SK-N-SH (cell line): Measurements from ENCODE around the gene SRD5A3. TPM values are rescaled to one million over a fixed set of nuclear protein-coding genes. Genes with fewer than 3 reads are reported as not detected.

Experiments
- CTCF ChIA-PET: fragments of 300-600, 350-600 bp; formaldehyde crosslinking; extraction: SDS; loops from one replicate; lab custom pipeline; 2021; lab: Yijun Ruan, JAX
- POLR2A ChIA-PET: fragments of 350-600 bp; sonication (Branson Sonifier 250); formaldehyde crosslinking; extraction: SDS; loops from one replicate; lab custom pipeline; 2020; ENCODE audit warnings: antibody characterized with exemption, inconsistent platforms; lab: Yijun Ruan, JAX
- DNase-seq: peaks from one replicate; pipeline ENCODE4 v3.0.0; 2012
- H2AFZ ChIP-seq: fragments of 200-600 bp; sonication (generic); 2 replicates; pipeline ENCODE4 v1.8.1; 2016; ENCODE audit warnings: antibody characterized with exemption, mild to moderate bottlenecking, low read depth
- H3F3A ChIP-seq: fragments of 200-600 bp; sonication (generic); replicated peaks from 2 replicates; pipeline ENCODE3; 2016; ENCODE audit warnings: antibody characterized with exemption, mild to moderate bottlenecking; ENCODE audit not compliant: insufficient read depth
- H3K27ac ChIP-seq, 2 experiments: fragments of 200-500 bp in 1 of 2; fragments of 200-600 bp in 1 of 2; sonication (Bioruptor generic) in 1 of 2; sonication (generic), shearing (Covaris generic) in 1 of 2; 2 replicates each; pipeline versions ENCODE4 v1.5.1 to v1.6.1; 2014 to 2016; ENCODE audit warnings: low read depth in 2 of 2, inconsistent platforms in 1 of 2, low read length in 1 of 2, mild to moderate bottlenecking in 1 of 2, mixed read lengths in 1 of 2
- H3K27me3 ChIP-seq: fragments of 200-600 bp; sonication (generic), shearing (Covaris generic); 2 replicates; pipeline ENCODE4 v1.6.1; 2016; ENCODE audit warnings: mixed run types; ENCODE audit not compliant: insufficient read depth
- H3K36me3 ChIP-seq, 2 experiments: fragments of 200-500 bp in 1 of 2; fragments of 200-600 bp in 1 of 2; sonication (Bioruptor generic) in 1 of 2; sonication (generic) in 1 of 2; replicated peaks in 1 of 2; 2 replicates each; pipeline versions ENCODE3 to v1.5.1; 2014 to 2016; ENCODE audit warnings: low read length in 1 of 2, mild to moderate bottlenecking in 1 of 2; ENCODE audit not compliant: insufficient read depth in 2 of 2, control insufficient read depth in 1 of 2
- H3K4me1 ChIP-seq, 2 experiments: fragments of 200-500 bp in 1 of 2; fragments of 200-600 bp in 1 of 2; sonication (Bioruptor generic) in 1 of 2; sonication (generic), shearing (Covaris generic) in 1 of 2; 2 replicates each; pipeline versions ENCODE4 v1.5.1 to v1.6.1; 2014 to 2016; ENCODE audit warnings: low read depth in 1 of 2, low read length in 1 of 2, mixed run types in 1 of 2; ENCODE audit not compliant: insufficient read depth in 2 of 2, control insufficient read depth in 1 of 2
- H3K4me2 ChIP-seq: fragments of 200-600 bp; sonication (generic), shearing (Covaris generic); 2 replicates; pipeline ENCODE4 v1.6.1; 2017; ENCODE audit warnings: mixed run types
- H3K4me3 ChIP-seq, 2 experiments: fragments of 200-500 bp in 1 of 2; fragments of 200-600 bp in 1 of 2; sonication (Bioruptor generic) in 1 of 2; sonication (generic), shearing (Covaris generic) in 1 of 2; 2 replicates each; pipeline versions ENCODE4 v1.5.1 to v1.8.1; 2014 to 2016; ENCODE audit warnings: low read depth in 2 of 2, inconsistent platforms in 1 of 2, low read length in 1 of 2, mild to moderate bottlenecking in 1 of 2, mixed read lengths in 1 of 2, moderate library complexity in 1 of 2
- H3K79me2 ChIP-seq: fragments of 200-600 bp; sonication (generic); 2 replicates; pipeline ENCODE4 v1.8.1; 2017; ENCODE audit warnings: mild to moderate bottlenecking; ENCODE audit not compliant: insufficient read depth
- H3K9ac ChIP-seq: fragments of 200-600 bp; sonication (generic); 2 replicates; pipeline ENCODE4 v1.6.1; 2017; ENCODE audit warnings: mixed run types
- H3K9me2 ChIP-seq: fragments of 200-600 bp; sonication (generic); 2 replicates; pipeline ENCODE4 v1.6.1; 2017; ENCODE audit warnings: mixed run types
- H3K9me3 ChIP-seq: fragments of 200-600 bp; sonication (generic); 2 replicates; pipeline ENCODE4 v1.6.1; 2017; ENCODE audit warnings: mixed run types, mild to moderate bottlenecking, moderate library complexity
- H4K20me1 ChIP-seq: fragments of 200-600 bp; sonication (generic); 2 replicates; pipeline ENCODE4 v1.6.1; 2017; ENCODE audit warnings: mild to moderate bottlenecking, mixed run types; ENCODE audit not compliant: insufficient read depth
- ELF1 ChIP-seq: IDR thresholded peaks from 2 replicates; pipeline ENCODE4 v1.4.0; 2012
- FOSL2 ChIP-seq: IDR thresholded peaks from 2 replicates; pipeline ENCODE4 v1.4.0; 2012; ENCODE audit warnings: low read depth, mild to moderate bottlenecking, moderate library complexity, borderline replicate concordance
- FOXJ3 ChIP-seq: sonication (generic); formaldehyde crosslinking; IDR thresholded peaks from 2 replicates; pipeline ENCODE4 v1.5.1; 2020; ENCODE audit warnings: mild to moderate bottlenecking, missing genetic modification reagents
- JUND ChIP-seq: IDR thresholded peaks from 2 replicates; pipeline ENCODE4 v1.4.0; 2012
- NFIC ChIP-seq: IDR thresholded peaks from 2 replicates; pipeline ENCODE4 v1.4.0; 2012; ENCODE audit warnings: borderline replicate concordance
- POLR2AphosphoS5 ChIP-seq: IDR thresholded peaks from 2 replicates; pipeline ENCODE4 v1.6.1; 2012; ENCODE audit warnings: low read depth, low read length
- RAD21 ChIP-seq: IDR thresholded peaks from 2 replicates; pipeline ENCODE4 v1.6.1; 2012; ENCODE audit warnings: mild to moderate bottlenecking, low read length
- REST ChIP-seq: IDR thresholded peaks from 2 replicates; pipeline ENCODE4 v1.6.1; 2012; ENCODE audit warnings: mild to moderate bottlenecking, low read depth, low read length, moderate library complexity
- RXRA ChIP-seq: IDR thresholded peaks from 2 replicates; pipeline ENCODE4 v1.4.0; 2012; ENCODE audit warnings: low read depth, mild to moderate bottlenecking, borderline replicate concordance
- TAF1 ChIP-seq: IDR thresholded peaks from 2 replicates; pipeline ENCODE4 v1.6.1; 2012; ENCODE audit warnings: low read depth, mild to moderate bottlenecking, low read length, moderate library complexity, borderline replicate concordance
- TEAD4 ChIP-seq: IDR thresholded peaks from 2 replicates; pipeline ENCODE4 v1.4.0; 2012; ENCODE audit warnings: mild to moderate bottlenecking, borderline replicate concordance; ENCODE audit not compliant: insufficient read depth
- YY1 ChIP-seq: IDR thresholded peaks from 2 replicates; pipeline ENCODE4 v1.4.0; 2012; ENCODE audit warnings: low read depth, mild to moderate bottlenecking
- WGBS: methylation state at CpG from one replicate; pipeline ENCODE4 v1.1.6; 2017; ENCODE audit warnings: low lambda C conversion rate; 5-methylcytosine and 5-hydroxymethylcytosine counted together
- polyA plus RNA-seq, 3 experiments: library from polyadenylated mRNA; depleted of rRNA; stranded (reverse); fragments of >200 nt; gene quantifications; 2 replicates each; pipeline ENCODE4 v1.2.3, GENCODE V29; 2012
- TF ChIP-seq, protein P1 (sequence below): IDR thresholded peaks from 2 replicates; pipeline ENCODE4 v1.4.0; 2012; ENCODE audit warnings: low read depth, borderline replicate concordance

SRD5A3 gene
- polyA plus RNA-seq, 1 of the 3 experiments (the other 2 are of a cell fraction), result 5.1 TPM

- TF ChIP-seq REST (no peak), TEAD4 (no peak), NFIC (no peak), FOXJ3 (no peak), RXRA (no peak), RAD21 (no peak), POLR2AphosphoS5 (no peak), FOSL2 (no peak), TAF1 (no peak), YY1 (no peak), ELF1 (no peak)
- TF ChIP-seq, protein P1, sequence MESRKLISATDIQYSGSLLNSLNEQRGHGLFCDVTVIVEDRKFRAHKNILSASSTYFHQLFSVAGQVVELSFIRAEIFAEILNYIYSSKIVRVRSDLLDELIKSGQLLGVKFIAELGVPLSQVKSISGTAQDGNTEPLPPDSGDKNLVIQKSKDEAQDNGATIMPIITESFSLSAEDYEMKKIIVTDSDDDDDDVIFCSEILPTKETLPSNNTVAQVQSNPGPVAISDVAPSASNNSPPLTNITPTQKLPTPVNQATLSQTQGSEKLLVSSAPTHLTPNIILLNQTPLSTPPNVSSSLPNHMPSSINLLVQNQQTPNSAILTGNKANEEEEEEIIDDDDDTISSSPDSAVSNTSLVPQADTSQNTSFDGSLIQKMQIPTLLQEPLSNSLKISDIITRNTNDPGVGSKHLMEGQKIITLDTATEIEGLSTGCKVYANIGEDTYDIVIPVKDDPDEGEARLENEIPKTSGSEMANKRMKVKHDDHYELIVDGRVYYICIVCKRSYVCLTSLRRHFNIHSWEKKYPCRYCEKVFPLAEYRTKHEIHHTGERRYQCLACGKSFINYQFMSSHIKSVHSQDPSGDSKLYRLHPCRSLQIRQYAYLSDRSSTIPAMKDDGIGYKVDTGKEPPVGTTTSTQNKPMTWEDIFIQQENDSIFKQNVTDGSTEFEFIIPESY, result no peak
Measured at GRCh38 chr4:55407119-55407518, 61.1 kb downstream of the SRD5A3 start (continued).

GRCh38 chr4:55407764-55408163 is 61.7 kb downstream of the SRD5A3 start:
- ChIA-PET CTCF (interaction anchor here (1.4 to 3.7 kb wide), 2 partner anchors 19 to 61 kb away, joined by 3 to 16 read pairs; partner anchors contain the start of gene SRD5A3), POLR2A (no interaction called here)
- no peaks in the 10 kb centered on the region for H3K9me3 ChIP-seq
- H4K20me1 ChIP-seq, result peaks cover 93% of the 10 kb centered on the region
- no peak overlapping the region for H3K27ac ChIP-seq
- 96% methylated on average over 3 of the region's 3 CpGs for WGBS
- H3K4me3 ChIP-seq, result no peak overlapping the region
- no peaks in the 10 kb centered on the region for H3K9me2 ChIP-seq
- H3K79me2 ChIP-seq, result peaks cover 100% of the 10 kb centered on the region
- H3K27me3 ChIP-seq, result no peaks in the 10 kb centered on the region
- H3K36me3 ChIP-seq, result peaks cover 48 to 65% of the 10 kb centered on the region in 2 experiments
- no peak for TF ChIP-seq JUND
- TF ChIP-seq, all 33 proteins: peak for 0
- no peak overlapping the region for H3K9ac ChIP-seq
- H3K4me2 ChIP-seq, result no peak overlapping the region
- H2AFZ ChIP-seq, result no peak overlapping the region
- no peaks in the 10 kb centered on the region; a peak in 2 of 4 replicates for H3K4me1 ChIP-seq
- no peak for DNase-seq
- peaks cover 6% of the 10 kb centered on the region for H3F3A ChIP-seq
